Natural killer cell treated with Interleukin-12 subunit alpha and Interleukin-12 subunit beta and Interleukin-15 and Interleukin-18, amount 100 ng/mL, for 72 hours (primary cell): ENCODE measurements around the gene ATP6V1G3. TPM values are rescaled to one million over a fixed set of nuclear protein-coding genes. Genes with fewer than 3 reads are reported as not detected.

Experiments
- ATAC-seq, 2 donors: fragments of 150-1000 bp; cut with Tn5 transposase in 1 of 2; sonication (Bioruptor Pico), chemical (Tn5 transposase) in 1 of 2; 2 replicates each; pipeline ENCODE4 v1.10.0; 2021
- DNase-seq: peaks from one replicate; pipeline ENCODE4 v3.0.0; 2022; ENCODE audit warnings: low spot score
- H3K27ac Mint-ChIP-seq, 2 donors: 1 replicate in 1 of 2; 2 replicates in 1 of 2; pipeline ENCODE4 v1.8.0; 2022; ENCODE audit warnings: mixed read lengths in 2 of 2, mild to moderate bottlenecking in 1 of 2, moderate library complexity in 1 of 2
- H3K27me3 Mint-ChIP-seq, 2 donors: 1 replicate in 1 of 2; 2 replicates in 1 of 2; pipeline ENCODE4 v1.8.0; 2022; ENCODE audit warnings: mixed read lengths in 2 of 2
- H3K36me3 Mint-ChIP-seq: one replicate; pipeline ENCODE4 v1.8.0; 2022; ENCODE audit warnings: mixed read lengths
- H3K4me1 Mint-ChIP-seq, 2 donors: 1 replicate in 1 of 2; 2 replicates in 1 of 2; pipeline ENCODE4 v1.8.0; 2022; ENCODE audit warnings: low read depth in 2 of 2, mixed read lengths in 2 of 2, mild to moderate bottlenecking in 1 of 2
- H3K4me3 Mint-ChIP-seq: one replicate; pipeline ENCODE4 v1.8.0; 2022; ENCODE audit warnings: mixed read lengths
- H3K9me3 Mint-ChIP-seq: 2 replicates; pipeline ENCODE4 v1.8.0; 2022; ENCODE audit warnings: mixed read lengths
- total RNA-seq, 2 donors: library from RNA; stranded (reverse); gene quantifications; one replicate each; pipeline ENCODE4 v1.2.3, GENCODE V29; 2022

The ATP6V1G3 gene
- total RNA-seq, 2 donors from 2014 or later = not detected

DNA sequence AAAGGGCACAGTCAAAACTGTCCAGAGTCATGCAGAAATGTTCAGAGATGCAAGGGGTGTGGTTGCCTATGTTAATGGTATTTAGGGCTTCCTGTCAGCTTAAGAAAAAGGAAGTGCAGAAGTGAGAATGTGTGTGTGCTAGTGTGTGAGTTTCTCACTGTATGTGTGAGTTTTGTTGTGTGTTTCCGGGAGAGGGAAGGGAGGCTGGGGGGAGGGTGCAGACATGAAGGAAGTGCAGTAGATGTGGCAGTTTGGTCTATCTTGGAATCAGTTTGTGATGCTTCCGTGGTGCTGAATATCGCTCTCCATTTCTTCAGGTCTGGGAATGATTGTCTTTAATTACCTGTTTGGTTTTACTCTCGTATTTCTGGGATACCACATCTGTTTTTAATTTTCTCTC, 16.5 kb upstream of the ATP6V1G3 start:
- Mint-ChIP-seq H3K27ac (peak overlapping the region; percentile 82 to 88), H3K4me3 (peak overlapping the region; percentile 87), H3K36me3 (peaks cover 4% of the 10 kb centered on the region), H3K27me3 (no peaks in the 10 kb centered on the region), H3K9me3 (peaks cover 3% of the 10 kb centered on the region), H3K4me1 (peaks cover 55 to 67% of the 10 kb centered on the region in 2 donors)
- DNase-seq (peak; percentile 87), ATAC-seq (peak; percentile 94 to 97)

GRCh38 chr1:198552668-198553416, 12.4 kb upstream of the ATP6V1G3 start:
- Mint-ChIP-seq H3K4me3 (no peak overlapping the region), H3K4me1 (peaks cover 51 to 56% of the 10 kb centered on the region in 2 donors), H3K36me3 (peaks cover 4% of the 10 kb centered on the region), H3K9me3 (peaks cover 3% of the 10 kb centered on the region), H3K27ac (peak overlapping the region; percentile 86 to 96), H3K27me3 (no peaks in the 10 kb centered on the region)
- DNase-seq (no peak), ATAC-seq (no peak)

GRCh38 chr1:198550941-198551524, 10.6 kb upstream of the ATP6V1G3 start:
- Mint-ChIP-seq H3K4me1 (peaks cover 33 to 48% of the 10 kb centered on the region in 2 donors), H3K4me3 (no peak overlapping the region), H3K27ac (peak overlapping the region in 1 of 2 donors; percentile 65), H3K27me3 (no peaks in the 10 kb centered on the region), H3K9me3 (peaks cover 9% of the 10 kb centered on the region), H3K36me3 (peaks cover 12% of the 10 kb centered on the region)
- ATAC-seq (no peak), DNase-seq (no peak)

- H3K4me1 Mint-ChIP-seq = peaks cover 26 to 42% of the 10 kb centered on the region in 2 donors
- peaks cover 11% of the 10 kb centered on the region for H3K36me3 Mint-ChIP-seq
- ATAC-seq (no peak), DNase-seq (no peak)
- H3K27me3 Mint-ChIP-seq = no peaks in the 10 kb centered on the region
- peaks cover 9% of the 10 kb centered on the region for H3K9me3 Mint-ChIP-seq
- no peak overlapping the region for H3K27ac Mint-ChIP-seq
- H3K4me3 Mint-ChIP-seq = no peak overlapping the region
These were observed 9.4 kb upstream of the ATP6V1G3 start for GRCh38 chr1:198549866-198550265.

DNA sequence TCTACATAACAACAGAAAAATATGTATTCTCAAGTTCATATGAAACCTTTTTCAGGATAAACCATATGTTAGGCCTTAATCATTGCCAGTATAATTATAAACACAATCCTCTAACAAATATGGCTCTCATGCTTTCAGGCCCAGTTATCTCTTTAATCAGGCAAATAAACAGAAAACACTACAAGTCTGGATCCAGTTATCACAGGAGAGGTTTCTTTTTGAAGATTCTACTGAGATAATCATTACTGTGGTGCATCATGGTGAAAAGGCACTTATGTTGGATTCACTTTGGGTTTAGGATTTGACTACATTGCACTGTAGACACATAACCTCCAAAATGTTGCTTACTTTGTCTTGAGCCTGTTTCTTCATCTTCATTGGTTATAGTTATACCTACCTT, 8.4 kb upstream of the ATP6V1G3 start:
- Mint-ChIP-seq H3K4me3 (no peak overlapping the region), H3K27ac (no peak overlapping the region), H3K27me3 (no peaks in the 10 kb centered on the region), H3K4me1 (peaks cover 22 to 33% of the 10 kb centered on the region in 2 donors), H3K9me3 (peaks cover 9% of the 10 kb centered on the region), H3K36me3 (peaks cover 11% of the 10 kb centered on the region)
- DNase-seq = no peak
- no peak for ATAC-seq

GRCh38 chr1:198545156-198545555, 4.7 kb upstream of the ATP6V1G3 start:
- DNase-seq (no peak), ATAC-seq (no peak)
- peaks cover 0 to 2% of the 10 kb centered on the region in 2 donors for H3K27me3 Mint-ChIP-seq
- H3K36me3 Mint-ChIP-seq = peaks cover 11% of the 10 kb centered on the region
- H3K9me3 Mint-ChIP-seq = peaks cover 9% of the 10 kb centered on the region
- no peak overlapping the region for H3K4me3 Mint-ChIP-seq
- H3K4me1 Mint-ChIP-seq = peaks cover 23% of the 10 kb centered on the region in 2 donors
- no peak overlapping the region for H3K27ac Mint-ChIP-seq

DNA sequence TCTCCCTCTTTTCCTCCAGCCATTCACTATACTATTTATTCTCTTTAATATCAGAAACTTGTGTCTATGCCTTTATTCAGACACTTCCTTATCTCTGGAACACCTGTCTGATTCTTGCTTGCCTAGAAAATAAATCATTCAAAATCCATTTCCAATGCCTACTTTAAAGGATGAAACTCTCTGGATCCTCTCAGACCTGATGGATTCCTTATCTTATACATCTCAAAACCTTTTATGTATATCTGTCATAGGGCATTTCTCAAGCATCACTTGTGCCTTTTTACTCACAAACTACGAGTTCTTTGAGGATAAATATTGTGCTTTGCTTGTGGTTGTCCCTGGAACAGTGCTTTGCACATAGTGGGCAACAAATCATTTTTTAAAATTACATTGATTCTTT, 3.8 kb upstream of the ATP6V1G3 start:
- peak overlapping the region; percentile 30 for H3K4me3 Mint-ChIP-seq
- peaks cover 0 to 2% of the 10 kb centered on the region in 2 donors for H3K27me3 Mint-ChIP-seq
- ATAC-seq (no peak), DNase-seq (no peak)
- peak overlapping the region; percentile 69 to 78 for H3K27ac Mint-ChIP-seq
- H3K4me1 Mint-ChIP-seq = peaks cover 15 to 17% of the 10 kb centered on the region in 2 donors
- peaks cover 9% of the 10 kb centered on the region for H3K9me3 Mint-ChIP-seq
- H3K36me3 Mint-ChIP-seq = peaks cover 11% of the 10 kb centered on the region

GRCh38 chr1:198543670-198544260, 3.3 kb upstream of the ATP6V1G3 start:
- Mint-ChIP-seq H3K4me1 (peaks cover 15 to 17% of the 10 kb centered on the region in 2 donors), H3K4me3 (peak overlapping the region; percentile 30), H3K27ac (peak overlapping the region; percentile 69 to 78)

GRCh38 chr1:198542632-198543031, 2.2 kb upstream of the ATP6V1G3 start:
- H3K27ac Mint-ChIP-seq = no peak overlapping the region
- peaks cover 9% of the 10 kb centered on the region for H3K9me3 Mint-ChIP-seq
- no peak overlapping the region for H3K4me3 Mint-ChIP-seq
- DNase-seq (no peak), ATAC-seq (no peak)
- H3K36me3 Mint-ChIP-seq = peaks cover 11% of the 10 kb centered on the region
- peaks cover 0 to 2% of the 10 kb centered on the region in 2 donors for H3K27me3 Mint-ChIP-seq
- H3K4me1 Mint-ChIP-seq = peaks cover 15 to 17% of the 10 kb centered on the region in 2 donors

More at GRCh38 chr1:198543670-198544260, 3.3 kb upstream of the ATP6V1G3 start:
- ATAC-seq (no peak), DNase-seq (no peak)
- H3K9me3 Mint-ChIP-seq = peaks cover 9% of the 10 kb centered on the region
- peaks cover 11% of the 10 kb centered on the region for H3K36me3 Mint-ChIP-seq
- peaks cover 0 to 2% of the 10 kb centered on the region in 2 donors for H3K27me3 Mint-ChIP-seq

GRCh38 chr1:198541737-198542136, 1.3 kb upstream of the ATP6V1G3 start:
- H3K27me3 Mint-ChIP-seq = peaks cover 0 to 2% of the 10 kb centered on the region in 2 donors
- peaks cover 4% of the 10 kb centered on the region for H3K9me3 Mint-ChIP-seq
- H3K27ac Mint-ChIP-seq = no peak overlapping the region
- H3K36me3 Mint-ChIP-seq = peaks cover 5% of the 10 kb centered on the region
- peaks cover 13 to 21% of the 10 kb centered on the region in 2 donors for H3K4me1 Mint-ChIP-seq
- ATAC-seq = no peak
- no peak for DNase-seq
- H3K4me3 Mint-ChIP-seq = no peak overlapping the region

DNA sequence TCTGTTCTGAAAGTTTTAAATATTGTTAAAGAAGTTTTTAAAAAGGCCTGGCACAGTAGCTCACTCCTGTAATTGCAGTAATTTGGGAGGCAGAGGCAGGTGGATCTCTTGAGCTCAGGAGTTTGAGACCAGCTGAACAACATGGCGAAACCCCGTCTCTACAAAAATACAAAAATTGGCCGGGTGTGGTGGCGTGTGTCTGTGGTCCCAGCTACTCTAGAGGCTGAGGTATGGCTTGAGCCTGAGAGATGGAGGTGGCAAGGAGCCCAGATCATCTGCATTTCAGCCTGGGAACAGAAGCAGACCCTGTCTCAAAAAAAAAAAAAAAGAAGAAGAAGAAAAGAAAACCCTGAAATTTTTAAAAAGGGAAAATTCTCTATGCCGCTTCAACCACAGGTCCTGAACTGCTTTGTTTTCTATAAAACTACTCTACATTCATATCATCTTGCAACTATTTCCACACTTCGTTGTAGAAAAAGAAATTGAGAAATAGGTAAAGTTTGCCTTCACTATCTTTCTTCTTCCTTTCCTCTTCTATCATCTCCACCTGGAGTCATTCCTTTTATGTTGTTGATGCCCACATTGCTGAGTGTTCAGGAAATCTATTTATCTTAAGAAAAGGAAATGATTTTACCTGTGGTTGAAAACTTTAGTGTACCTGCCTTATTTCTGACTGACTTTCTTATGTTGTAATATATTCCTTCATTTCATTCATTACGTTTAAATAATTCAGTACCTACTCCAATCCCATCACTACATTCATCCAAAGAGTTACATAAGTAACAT, 1.7 kb downstream of the ATP6V1G3 start:
- Mint-ChIP-seq H3K9me3 (no peaks in the 10 kb centered on the region), H3K27me3 (peaks cover 0 to 2% of the 10 kb centered on the region in 2 donors), H3K4me3 (no peak overlapping the region), H3K27ac (no peak overlapping the region), H3K4me1 (peaks cover 17 to 20% of the 10 kb centered on the region in 2 donors), H3K36me3 (peaks cover 3% of the 10 kb centered on the region)
- DNase-seq (no peak), ATAC-seq (no peak)

DNA sequence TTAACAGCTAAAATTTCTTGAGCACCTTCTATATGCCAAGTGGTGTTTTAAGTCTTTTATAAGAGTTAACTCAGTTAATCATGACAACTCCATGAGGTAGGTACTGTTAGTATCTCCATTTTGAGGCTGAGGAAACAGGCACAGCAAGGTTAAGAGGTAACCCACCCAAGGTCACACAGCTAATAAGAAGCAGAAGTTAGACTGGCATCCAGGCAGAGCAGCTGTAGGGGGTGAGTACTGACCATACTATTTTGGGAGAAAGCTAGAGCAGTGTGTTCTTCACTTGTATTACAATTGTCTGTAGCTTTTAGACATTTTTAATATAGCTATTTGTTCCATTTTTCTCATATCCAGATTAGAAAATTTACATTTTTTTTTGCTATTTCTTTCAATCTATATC, 4.8 kb downstream of the ATP6V1G3 start:
- Mint-ChIP-seq H3K9me3 (peaks cover 12% of the 10 kb centered on the region), H3K4me1 (peaks cover 19 to 21% of the 10 kb centered on the region in 2 donors), H3K4me3 (no peak overlapping the region), H3K36me3 (peaks cover 18% of the 10 kb centered on the region), H3K27me3 (no peaks in the 10 kb centered on the region), H3K27ac (no peak overlapping the region)
- DNase-seq (no peak), ATAC-seq (no peak)

DNA sequence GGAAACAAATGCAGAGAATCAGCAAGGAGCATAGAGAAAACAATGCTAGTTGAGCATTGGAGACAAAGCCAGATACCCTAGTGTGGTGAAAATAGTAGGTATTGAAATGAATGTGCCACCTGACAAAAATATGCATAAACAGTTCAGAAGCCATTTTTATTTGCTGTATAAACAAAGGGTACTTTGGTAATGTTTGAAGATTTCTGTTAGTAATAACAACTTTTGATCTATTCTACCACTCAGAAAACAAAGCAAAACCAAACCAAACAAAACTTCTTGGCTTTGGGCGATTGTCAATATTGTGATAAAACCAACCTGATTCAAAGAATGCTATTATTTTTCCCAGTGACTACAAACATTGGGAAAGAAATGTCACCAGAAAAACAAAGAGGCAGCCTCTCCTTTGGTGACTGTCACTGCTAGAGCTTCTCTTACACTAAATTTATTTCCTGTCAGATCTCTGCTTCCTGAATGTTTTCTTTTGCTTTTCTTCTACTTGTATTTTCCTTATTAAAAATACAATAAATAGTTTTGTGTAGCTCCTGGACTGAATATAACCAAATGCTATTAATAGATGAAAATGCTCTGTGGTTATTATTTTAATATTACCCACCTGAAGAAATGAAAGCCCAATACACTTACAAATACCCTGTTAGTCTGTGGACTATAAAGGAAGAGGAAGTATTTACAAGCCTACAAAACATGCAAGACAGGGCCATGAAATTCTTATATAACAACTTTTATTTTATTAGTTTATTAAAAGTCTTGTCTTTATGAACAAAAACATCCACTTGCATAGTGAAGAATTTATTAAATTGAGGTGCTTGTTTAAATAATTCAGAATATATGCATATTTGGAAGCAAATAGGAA, 5.7 kb downstream of the ATP6V1G3 start:
- H3K4me1 Mint-ChIP-seq = peaks cover 19 to 21% of the 10 kb centered on the region in 2 donors
- peaks cover 18% of the 10 kb centered on the region for H3K36me3 Mint-ChIP-seq
- no peaks in the 10 kb centered on the region for H3K27me3 Mint-ChIP-seq
- DNase-seq = no peak
- H3K9me3 Mint-ChIP-seq = peaks cover 12% of the 10 kb centered on the region
- H3K4me3 Mint-ChIP-seq = peak overlapping the region; percentile 38
- no peak for ATAC-seq
- peak overlapping the region; percentile 4 to 65 for H3K27ac Mint-ChIP-seq
